ENCODE data around the gene FREY1.
A peak's percentile ranks its signal among the peaks of the same experiment; 100 is the strongest.

The FREY1 gene

DNA sequence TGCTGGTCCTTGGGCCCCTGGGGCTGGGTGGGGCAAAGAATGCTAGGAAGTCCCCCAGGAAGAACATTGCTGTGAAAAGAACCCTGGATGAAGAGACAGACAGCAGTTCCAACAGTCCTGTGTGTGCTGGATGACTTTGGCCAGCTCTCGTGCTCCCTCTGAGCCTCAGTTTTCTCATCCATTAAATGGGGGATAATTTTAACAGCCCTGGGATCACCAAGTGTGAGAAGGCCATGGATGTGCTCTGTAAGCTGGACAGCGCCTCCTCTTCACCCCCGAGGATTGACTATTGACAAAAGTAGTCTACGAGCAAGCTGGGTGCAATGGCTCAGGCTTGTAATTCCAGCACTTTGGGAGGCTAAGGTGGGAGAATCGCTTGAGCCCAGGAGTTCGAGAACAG, 17.9 kb upstream of the FREY1 start:
- no peaks in the 10 kb centered on the region for H3K9me3 ChIP-seq
- DNase-seq, result peak in 1 of 2 donors; percentile 33
- H3K36me3 ChIP-seq, result peaks cover 0 to 8% (median 0%) of the 10 kb centered on the region in 3 donors
- H3K4me1 ChIP-seq, result peaks cover 10 to 22% (median 14%) of the 10 kb centered on the region in 4 donors
- H3K4me3 ChIP-seq, result no peak overlapping the region
- intact Hi-C loops (cut with DNase I; ENCODE audit: low total_unique reads), result no loop called here
- TF ChIP-seq CTCF (IDR thresholded peaks at IDR 0.05), result no peak
- peaks cover 11 to 54% of the 10 kb centered on the region in 2 donors for H3K27me3 ChIP-seq
- H3K27ac ChIP-seq, result no peak overlapping the region

DNA sequence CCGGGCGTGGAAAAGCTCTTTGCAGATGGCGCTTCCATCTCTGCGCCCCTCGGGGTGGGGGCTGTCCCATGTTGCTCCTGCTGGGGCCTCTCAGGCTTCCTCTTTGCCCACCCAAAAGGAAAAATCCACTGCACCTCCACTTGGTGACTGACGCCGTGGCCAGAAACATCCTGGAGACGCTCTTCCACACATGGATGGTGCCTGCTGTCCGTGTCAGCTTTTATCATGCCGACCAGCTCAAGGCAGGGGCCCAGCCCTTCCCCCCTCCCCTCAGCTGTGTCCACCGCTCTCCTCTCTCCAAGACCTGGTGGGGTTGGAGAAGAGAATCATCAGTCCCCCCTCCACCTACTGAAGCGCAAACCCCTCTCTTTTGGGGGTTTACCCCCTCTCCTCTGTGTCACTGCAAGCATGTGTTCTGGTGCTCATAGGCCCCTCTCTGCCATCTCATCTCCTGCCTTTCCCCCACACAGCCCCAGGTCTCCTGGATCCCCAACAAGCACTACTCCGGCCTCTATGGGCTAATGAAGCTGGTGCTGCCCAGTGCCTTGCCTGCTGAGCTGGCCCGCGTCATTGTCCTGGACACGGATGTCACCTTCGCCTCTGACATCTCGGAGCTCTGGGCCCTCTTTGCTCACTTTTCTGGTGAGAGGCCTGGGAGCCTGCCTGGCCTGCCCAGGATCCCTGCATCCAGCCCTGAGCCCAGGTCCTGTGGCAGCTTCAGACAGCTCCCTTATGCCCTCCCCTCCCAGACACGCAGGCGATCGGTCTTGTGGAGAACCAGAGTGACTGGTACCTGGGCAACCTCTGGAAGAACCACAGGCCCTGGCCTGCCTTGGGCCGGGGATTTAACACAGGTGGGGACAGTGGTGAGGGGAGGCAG, 17.2 kb upstream of the FREY1 start:
- Histone ChIP-seq H3K4me3 (no peak overlapping the region), H3K4me1 (peaks cover 10 to 22% (median 14%) of the 10 kb centered on the region in 4 donors), H3K27ac (no peak overlapping the region), H3K27me3 (peaks cover 11 to 54% of the 10 kb centered on the region in 2 donors), H3K36me3 (peaks cover 0 to 8% (median 0%) of the 10 kb centered on the region in 3 donors), H3K9me3 (no peaks in the 10 kb centered on the region)
- TF ChIP-seq CTCF (IDR thresholded peaks at IDR 0.05), result no peak
- intact Hi-C loops (cut with DNase I; ENCODE audit: low total_unique reads), result no loop called here
- DNase-seq, result peak in 1 of 2 donors; percentile 62

DNA sequence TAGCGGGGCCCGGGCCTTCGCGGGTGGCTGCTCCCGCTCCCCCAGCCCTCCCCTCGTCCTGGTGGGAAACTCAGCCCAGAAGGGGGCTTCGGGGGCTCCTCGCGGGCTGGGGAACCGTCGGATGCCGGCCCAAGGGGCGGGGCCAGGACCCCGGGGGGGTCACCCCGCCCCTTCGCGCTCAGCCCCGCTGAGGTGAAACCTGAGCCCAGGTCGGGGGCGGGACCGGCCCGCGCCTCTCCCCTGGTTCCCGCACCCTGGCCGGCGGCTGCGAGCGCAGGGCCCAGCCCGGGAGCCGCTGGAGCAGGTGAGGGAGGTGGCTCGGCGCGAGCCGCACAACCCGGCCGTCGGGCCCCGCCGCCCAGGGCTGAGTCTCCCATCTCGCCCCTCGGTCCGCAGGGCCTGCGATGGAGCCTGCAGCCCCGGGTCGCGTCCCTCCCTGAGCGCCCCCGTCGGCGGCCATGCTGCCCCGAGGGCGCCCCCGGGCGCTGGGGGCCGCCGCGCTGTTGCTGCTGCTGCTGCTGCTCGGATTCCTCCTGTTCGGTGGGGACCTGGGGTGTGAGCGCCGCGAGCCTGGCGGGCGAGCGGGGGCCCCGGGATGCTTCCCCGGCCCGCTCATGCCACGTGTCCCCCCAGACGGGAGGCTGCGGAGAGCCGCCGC, 15.5 kb upstream of the FREY1 start, which contains the start of gene LARGE2:
TSS of gene LARGE2 (plus strand) at position 232 of the 658 bp plus-strand sequence. CDS start at position 459, 227 bp downstream.
- no peaks in the 10 kb centered on the region for H3K9me3 ChIP-seq
- peak in 1 of 2 donors; percentile 60 for DNase-seq
- H3K4me3 ChIP-seq, result peak within 1 kb of the TSS; percentile 0 to 37
- H3K4me1 ChIP-seq, result peaks cover 10 to 33% (median 14%) of the 10 kb centered on the region in 4 donors
- H3K27me3 ChIP-seq, result peaks cover 11 to 49% of the 10 kb centered on the region in 2 donors
- no peak within 1 kb of the TSS for H3K27ac ChIP-seq
- no peak for TF ChIP-seq CTCF (IDR thresholded peaks at IDR 0.05)
- peaks cover 0 to under 1% (median 0%) of the 10 kb centered on the region in 3 donors for H3K36me3 ChIP-seq
- intact Hi-C loops (cut with DNase I; ENCODE audit: low total_unique reads), result no loop called here

DNA sequence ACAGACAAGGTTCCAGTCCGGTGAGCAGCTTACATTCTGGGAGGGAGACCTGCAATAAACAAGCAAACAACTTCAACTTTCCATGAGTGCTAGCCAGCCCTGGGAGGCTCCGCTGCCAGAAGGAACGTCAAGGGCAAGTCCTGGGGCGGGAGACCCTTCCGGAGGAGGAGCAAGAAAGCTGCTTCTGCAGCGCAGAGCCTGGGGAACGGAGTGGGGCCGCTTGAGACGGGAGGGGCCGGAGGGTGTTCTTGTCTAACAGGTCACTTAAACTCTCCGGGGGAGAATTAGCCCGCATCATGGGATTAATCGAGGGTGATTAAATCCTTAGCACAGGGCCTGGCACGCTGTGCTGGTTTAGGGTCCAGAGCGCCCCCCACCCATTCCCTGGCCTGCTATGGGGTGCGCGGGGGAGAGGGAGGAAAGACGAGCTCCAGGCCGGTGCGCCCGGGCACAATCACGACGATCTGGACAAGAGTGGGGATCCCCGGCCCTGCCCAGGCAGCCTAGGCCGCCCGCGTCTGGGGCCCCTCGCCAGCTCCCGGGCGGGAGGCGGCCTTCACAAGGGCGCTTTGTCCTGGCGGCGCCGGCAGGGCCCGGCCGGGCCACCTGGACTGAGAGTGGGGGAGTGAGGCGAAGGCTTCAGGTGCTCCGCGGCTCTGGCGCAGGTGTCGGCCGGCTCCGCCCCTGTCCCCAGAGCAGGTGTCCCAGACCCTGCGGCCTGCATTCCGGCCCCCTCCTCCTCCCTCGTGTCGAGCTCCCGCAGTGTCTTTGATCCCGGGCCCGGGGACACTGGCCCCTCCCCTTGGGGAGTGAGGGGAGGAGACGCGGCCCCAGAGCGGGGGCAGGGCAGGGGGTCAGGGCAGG, 14.7 kb upstream of the FREY1 start:
- Histone ChIP-seq H3K36me3 (no peaks in the 10 kb centered on the region), H3K27me3 (peaks cover 11 to 45% of the 10 kb centered on the region in 2 donors), H3K27ac (no peak overlapping the region), H3K9me3 (no peaks in the 10 kb centered on the region), H3K4me1 (peaks cover 10 to 40% (median 19%) of the 10 kb centered on the region in 4 donors), H3K4me3 (peak overlapping the region in 1 of 2 donors; percentile 37)
- intact Hi-C loops (cut with DNase I; ENCODE audit: low total_unique reads), result no loop called here
- DNase-seq, result peak in 1 of 2 donors; percentile 65
- TF ChIP-seq CTCF (IDR thresholded peaks at IDR 0.05), result no peak
